OCI-LY3 (cell line): Measurements from ENCODE around the gene MKI67.

Experiments
- H2AFZ ChIP-seq: fragments of 200-600, 300-600 bp; shearing (Covaris generic); 2 replicates; pipeline ENCODE4 v1.6.0; 2014; ENCODE audit warnings: antibody characterized with exemption, low read depth, low read length
- H3K27ac ChIP-seq: fragments of 200-600, 300-600 bp; sonication (generic); 2 replicates; pipeline ENCODE4 v1.5.1; 2014; ENCODE audit warnings: mild to moderate bottlenecking, low read length, moderate library complexity, mixed read lengths
- H3K27me3 ChIP-seq: fragments of 200-600, 300-600 bp; sonication (generic); 2 replicates; pipeline ENCODE4 v1.6.1; 2014; ENCODE audit warnings: low read depth, low read length, mixed read lengths
- H3K36me3 ChIP-seq: fragments of 200-600, 300-600 bp; sonication (generic); replicated peaks from 2 replicates; pipeline ENCODE3; 2014; ENCODE audit warnings: low read depth, low read length, mixed read lengths
- H3K4me1 ChIP-seq: fragments of 300-600, 200-600 bp; sonication (generic); 2 replicates; pipeline ENCODE4 v1.6.1; 2014; ENCODE audit warnings: low read length, mixed read lengths
- H3K4me2 ChIP-seq: fragments of 200-600, 300-600 bp; sonication (generic); 2 replicates; pipeline ENCODE4 v1.6.1; 2014; ENCODE audit warnings: low read length, mixed read lengths
- H3K4me3 ChIP-seq: fragments of 300-600, 200-600 bp; sonication (generic); 2 replicates; pipeline ENCODE4 v1.5.1; 2014; ENCODE audit warnings: antibody characterized with exemption, mild to moderate bottlenecking, low read length, moderate library complexity
- H3K79me2 ChIP-seq: fragments of 300-600, 200-600 bp; shearing (Covaris generic); 2 replicates; pipeline ENCODE4 v1.6.1; 2014; ENCODE audit warnings: mild to moderate bottlenecking, low read length, mixed read lengths
- H3K9ac ChIP-seq: fragments of 300-600, 200-600 bp; shearing (Covaris generic); 2 replicates; pipeline ENCODE4 v1.6.0; 2014; ENCODE audit warnings: mild to moderate bottlenecking, low read length, moderate library complexity
- H3K9me3 ChIP-seq: fragments of 200-600, 300-600 bp; shearing (Covaris generic); 2 replicates; pipeline ENCODE4 v1.6.1; 2014; ENCODE audit warnings: low read length, mixed read lengths; ENCODE audit not compliant: insufficient read depth
- H4K20me1 ChIP-seq: fragments of 200-600, 300-600 bp; sonication (generic); 2 replicates; pipeline ENCODE4 v1.6.1; 2016; ENCODE audit warnings: low read length, mixed read lengths; ENCODE audit not compliant: insufficient read depth
- EZH2phosphoT487 ChIP-seq: fragments of 200-600 bp; shearing (Covaris generic); IDR thresholded peaks from 2 replicates; pipeline ENCODE4 v1.6.1; 2018; ENCODE audit warnings: antibody characterized with exemption, mixed run types, low read depth
- TF ChIP-seq, protein P1 (sequence below): fragments of 200-600, 300-600 bp; sonication (generic); IDR thresholded peaks from 2 replicates; pipeline ENCODE4 v1.5.1; 2014; ENCODE audit warnings: antibody characterized with exemption, low read length, low read depth

MKI67 gene

DNA sequence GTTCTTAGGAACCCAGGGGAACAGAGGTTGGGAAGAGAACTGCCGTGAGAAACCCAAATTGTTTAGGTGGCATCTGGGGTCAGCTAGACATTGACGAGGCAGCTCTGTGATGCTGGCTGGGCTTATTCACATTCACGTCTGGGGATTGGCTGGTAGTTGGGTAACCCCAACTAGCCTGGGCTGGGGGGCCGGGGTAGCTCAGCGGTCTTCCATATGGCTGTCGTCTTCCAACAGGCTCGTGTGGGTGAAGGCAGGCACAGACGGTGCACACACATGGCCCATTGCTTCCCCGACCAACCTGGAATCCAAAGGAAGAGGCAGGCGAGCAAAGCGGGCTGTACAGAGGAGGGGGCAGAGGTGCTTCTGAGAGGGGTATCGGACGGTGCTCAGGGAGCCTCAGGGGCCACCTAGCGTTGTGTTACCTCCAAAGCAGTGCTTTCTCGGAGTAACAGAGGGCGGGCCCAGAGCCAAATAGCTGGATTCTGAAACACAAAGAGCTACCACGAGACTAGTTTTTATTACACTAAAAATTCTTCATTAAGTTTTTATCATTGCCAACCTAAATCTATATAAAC, 34.5 kb downstream of the MKI67 start:
- H3K4me2 ChIP-seq = no peak overlapping the region
- peaks cover 16% of the 10 kb centered on the region for H3K4me1 ChIP-seq
- TF ChIP-seq, protein P1, sequence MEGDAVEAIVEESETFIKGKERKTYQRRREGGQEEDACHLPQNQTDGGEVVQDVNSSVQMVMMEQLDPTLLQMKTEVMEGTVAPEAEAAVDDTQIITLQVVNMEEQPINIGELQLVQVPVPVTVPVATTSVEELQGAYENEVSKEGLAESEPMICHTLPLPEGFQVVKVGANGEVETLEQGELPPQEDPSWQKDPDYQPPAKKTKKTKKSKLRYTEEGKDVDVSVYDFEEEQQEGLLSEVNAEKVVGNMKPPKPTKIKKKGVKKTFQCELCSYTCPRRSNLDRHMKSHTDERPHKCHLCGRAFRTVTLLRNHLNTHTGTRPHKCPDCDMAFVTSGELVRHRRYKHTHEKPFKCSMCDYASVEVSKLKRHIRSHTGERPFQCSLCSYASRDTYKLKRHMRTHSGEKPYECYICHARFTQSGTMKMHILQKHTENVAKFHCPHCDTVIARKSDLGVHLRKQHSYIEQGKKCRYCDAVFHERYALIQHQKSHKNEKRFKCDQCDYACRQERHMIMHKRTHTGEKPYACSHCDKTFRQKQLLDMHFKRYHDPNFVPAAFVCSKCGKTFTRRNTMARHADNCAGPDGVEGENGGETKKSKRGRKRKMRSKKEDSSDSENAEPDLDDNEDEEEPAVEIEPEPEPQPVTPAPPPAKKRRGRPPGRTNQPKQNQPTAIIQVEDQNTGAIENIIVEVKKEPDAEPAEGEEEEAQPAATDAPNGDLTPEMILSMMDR = no peak
- no peak for TF ChIP-seq EZH2phosphoT487
- no peak overlapping the region for H3K4me3 ChIP-seq
- H3K9me3 ChIP-seq = no peaks in the 10 kb centered on the region
- no peaks in the 10 kb centered on the region for H3K79me2 ChIP-seq
- no peak overlapping the region for H2AFZ ChIP-seq
- peaks cover 1% of the 10 kb centered on the region for H3K36me3 ChIP-seq
- H3K9ac ChIP-seq = no peak overlapping the region
- no peaks in the 10 kb centered on the region for H3K27me3 ChIP-seq
- H3K27ac ChIP-seq = no peak overlapping the region
- no peaks in the 10 kb centered on the region; the same call in 1 of the 2 replicates for H4K20me1 ChIP-seq

DNA sequence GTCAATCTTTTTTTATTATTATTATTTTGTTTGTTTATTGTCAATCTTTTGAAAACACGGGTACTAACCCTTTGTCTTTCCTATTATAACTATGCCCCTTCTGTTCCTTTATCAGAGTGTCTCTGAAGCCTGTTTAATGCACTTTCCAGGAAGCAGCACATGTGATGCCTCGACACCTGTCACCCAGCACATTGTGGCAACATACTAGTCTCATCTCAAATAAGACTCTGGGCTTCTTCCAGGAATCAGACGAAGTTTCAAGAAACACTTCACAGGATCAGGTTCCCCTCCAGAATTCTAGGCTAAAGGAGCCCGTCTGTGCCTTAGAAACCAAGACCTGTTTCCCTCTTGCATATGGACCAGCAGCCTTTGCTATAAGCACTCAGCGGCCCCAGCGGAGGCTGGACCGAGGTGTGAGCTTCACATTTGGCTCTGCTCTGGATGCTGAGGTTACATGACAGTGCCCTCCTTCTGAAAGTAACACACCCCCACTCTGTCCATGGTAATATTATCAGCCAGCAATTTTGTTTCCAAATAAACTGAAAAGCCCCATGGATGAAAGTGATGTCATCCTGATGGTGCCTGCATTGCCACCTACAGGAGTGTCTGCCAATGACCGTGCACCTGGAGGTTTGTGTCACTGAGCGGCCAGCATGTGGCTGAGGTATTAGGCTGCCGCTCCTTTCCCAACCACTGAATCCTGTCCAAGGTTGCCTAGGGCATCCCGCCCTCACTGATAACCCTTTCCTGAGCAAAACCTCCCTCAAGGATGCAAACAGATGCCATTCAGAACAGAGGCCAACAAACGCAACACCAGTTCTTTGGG, 38.1 kb downstream of the MKI67 start:
- H2AFZ ChIP-seq = no peak overlapping the region
- no peak overlapping the region for H3K27ac ChIP-seq
- TF ChIP-seq, protein P1 = peak; percentile 30; the same call in 1 of the 2 replicates
- TF ChIP-seq EZH2phosphoT487 = no peak
- no peak overlapping the region for H3K4me3 ChIP-seq
- no peaks in the 10 kb centered on the region for H3K27me3 ChIP-seq
- no peak overlapping the region for H3K4me2 ChIP-seq
- H3K9me3 ChIP-seq = no peaks in the 10 kb centered on the region
- H3K4me1 ChIP-seq = peaks cover 16% of the 10 kb centered on the region
- H3K36me3 ChIP-seq = peaks cover 13% of the 10 kb centered on the region
- H3K9ac ChIP-seq = no peak overlapping the region
- no peaks in the 10 kb centered on the region for H4K20me1 ChIP-seq
- no peaks in the 10 kb centered on the region for H3K79me2 ChIP-seq

DNA sequence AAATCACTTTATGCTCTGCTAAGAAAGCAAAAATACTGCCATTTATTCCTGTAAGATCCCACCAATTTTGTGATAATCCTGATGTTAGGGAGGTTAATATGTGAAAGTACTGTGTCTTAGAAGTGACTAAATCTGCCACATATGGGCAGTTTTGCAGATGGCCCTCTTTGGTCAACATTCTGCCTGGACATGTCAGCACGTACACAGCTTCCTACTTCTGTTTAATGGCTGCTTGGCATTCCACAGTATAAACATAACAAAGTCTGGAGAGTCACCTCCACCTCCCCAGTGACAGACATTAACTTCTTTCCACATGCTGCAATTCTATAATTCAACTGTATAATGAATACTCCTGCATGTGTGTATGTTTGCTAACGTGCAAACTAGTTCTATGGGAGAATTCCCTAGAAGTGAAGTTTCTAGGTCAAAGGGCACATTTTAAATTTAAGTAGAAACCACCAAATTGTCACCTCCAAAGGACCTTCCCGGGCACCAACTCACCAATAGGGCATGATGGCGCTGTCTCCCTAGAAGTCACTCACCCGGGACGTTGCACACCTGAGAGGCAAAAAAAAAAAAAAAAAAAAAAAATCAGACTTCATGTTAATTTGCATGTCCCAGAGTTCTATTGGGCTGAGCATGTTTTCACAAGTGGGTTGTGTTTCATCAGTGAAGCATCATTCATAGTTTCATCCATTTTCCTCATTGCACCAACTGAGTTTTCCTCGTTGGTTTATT, 38.9 kb downstream of the MKI67 start:
- Histone ChIP-seq H3K9me3 (no peaks in the 10 kb centered on the region), H3K9ac (no peak overlapping the region), H3K4me2 (no peak overlapping the region), H3K36me3 (peaks cover 13% of the 10 kb centered on the region), H3K27me3 (no peaks in the 10 kb centered on the region), H3K27ac (no peak overlapping the region), H3K4me3 (no peak overlapping the region), H2AFZ (no peak overlapping the region), H3K79me2 (no peaks in the 10 kb centered on the region), H4K20me1 (no peaks in the 10 kb centered on the region), H3K4me1 (peaks cover 16% of the 10 kb centered on the region)
- no peak for TF ChIP-seq EZH2phosphoT487
- TF ChIP-seq, protein P1 = no peak
